KG1 (cell line): Measurements from ENCODE around the gene GRIN1.
"Not testable (repeated sequence)": the region's sequence is repeated elsewhere in the genome, so short reads cannot be mapped to it uniquely, and the experiment has no call there.

Source experiments
- DNase-seq: peaks from one replicate; lab custom pipeline; 2025; lab: John Stamatoyannopoulos, UW

Gene GRIN1

DNA sequence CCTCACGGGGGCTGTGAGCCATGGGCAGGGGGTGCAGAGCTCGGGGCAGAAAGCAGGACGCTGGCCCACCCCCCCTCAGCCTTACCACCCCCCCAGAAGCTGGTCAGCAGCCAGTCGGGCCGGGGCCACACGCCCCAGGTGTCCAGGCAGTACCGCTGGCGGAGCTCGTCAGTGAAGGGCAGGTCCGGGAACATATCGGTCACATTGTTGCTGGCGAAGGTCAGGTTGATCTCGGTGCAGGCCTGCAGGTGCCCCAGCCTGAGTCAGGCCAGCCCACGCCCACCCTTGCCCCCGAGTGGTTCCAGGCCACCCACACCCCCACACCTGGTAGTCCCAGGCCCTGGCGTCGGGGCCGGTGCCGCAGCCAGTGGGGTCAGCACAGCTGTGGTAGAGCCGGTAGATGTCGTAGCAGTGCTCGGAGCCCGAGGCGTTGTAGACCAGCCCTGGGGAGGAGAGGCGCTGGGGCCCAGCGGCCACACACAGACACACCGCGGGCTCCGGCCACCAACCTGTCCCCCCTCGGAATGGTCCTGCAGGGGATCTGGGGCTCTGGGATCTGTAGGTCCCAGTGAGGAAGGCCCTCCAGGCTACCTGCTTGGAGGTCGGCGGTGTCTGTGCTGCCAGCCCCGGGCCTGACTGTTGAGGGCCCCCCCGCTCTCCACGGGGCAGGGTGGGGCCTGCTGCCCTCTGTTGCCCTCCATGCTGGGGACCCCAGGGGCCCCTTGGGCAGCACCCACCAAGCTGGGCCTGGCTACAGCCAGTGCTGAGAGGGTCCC, 27.0 kb upstream of the GRIN1 start:
- DNase-seq = no peak

DNA sequence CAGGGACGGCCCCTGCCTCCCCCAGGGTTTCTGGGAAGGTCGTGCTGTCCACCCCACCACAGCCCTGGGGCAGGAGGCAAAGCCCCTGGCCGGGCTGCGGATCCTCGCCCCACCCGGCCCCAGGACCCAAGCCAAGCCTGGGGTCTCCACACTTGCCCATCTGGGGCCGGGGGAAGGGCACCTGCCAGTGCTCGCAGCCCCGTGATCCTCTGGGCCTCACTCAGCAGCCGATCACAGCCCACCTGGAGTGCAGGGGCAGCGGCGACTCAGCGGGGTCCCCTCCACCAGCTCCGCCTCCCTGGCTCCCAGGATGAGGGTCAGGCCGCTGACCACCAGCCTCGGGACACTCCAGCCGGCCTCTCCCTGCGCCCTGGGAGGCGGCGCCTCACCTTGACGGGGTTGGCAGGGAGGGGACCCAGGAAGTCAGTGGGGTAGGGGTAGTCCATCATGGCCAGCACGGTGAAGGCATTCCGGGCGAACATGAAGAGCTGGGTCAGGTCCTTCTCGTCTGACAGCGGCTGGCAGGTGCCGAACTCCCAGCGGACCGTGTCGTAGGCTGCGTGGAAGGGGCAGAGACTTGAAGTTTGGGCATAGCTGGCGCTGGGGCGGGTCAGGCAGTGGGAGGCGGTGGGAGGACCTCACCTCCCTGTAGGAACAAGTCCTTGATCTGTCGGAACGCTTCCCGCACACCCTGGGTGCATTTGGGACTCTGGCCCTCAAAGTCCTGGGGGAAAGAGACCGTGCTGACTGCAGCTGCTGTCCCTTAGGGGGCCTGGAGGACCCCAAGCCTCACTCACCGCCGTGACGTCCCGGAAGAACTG, 26.2 kb upstream of the GRIN1 start:
- no peak for DNase-seq

DNA sequence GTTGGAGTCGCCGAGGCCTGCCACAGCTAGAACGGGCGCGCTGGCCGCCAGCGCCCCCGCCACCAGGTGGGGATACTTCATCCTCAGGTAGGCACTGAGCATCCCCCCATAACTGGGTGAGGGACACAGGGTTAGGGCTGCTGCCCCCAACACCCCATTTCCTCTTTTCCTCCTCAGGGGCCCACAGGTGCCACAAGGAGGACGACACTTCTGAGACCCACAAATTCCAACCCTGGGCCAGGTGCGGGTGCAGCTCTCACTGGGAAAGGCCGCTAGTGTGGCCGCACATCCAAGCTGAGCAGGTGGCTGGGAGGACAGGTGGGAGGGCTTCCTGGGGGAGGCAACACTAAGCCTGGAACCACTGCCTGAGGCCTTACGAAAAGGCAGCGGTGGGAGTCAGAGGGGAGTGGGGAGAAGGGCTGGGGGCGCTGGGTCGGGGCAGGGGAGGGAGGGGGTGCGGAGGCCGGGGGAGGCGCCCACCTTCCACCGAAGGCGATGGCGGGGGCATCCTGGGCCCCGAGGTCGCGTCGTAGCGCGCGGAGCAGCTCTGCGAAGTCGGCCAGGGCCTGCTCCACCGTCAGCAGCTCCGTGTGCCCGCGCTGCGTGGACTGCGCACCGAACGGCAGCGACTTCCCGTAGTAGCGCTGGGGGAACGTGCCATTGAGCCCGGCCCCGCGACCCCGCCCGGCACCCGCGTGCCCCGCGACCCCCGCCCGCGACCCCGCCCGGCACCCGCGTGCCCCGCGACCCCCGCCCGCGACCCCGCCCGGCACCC, 25.4 kb upstream of the GRIN1 start:
- no peak for DNase-seq

DNA sequence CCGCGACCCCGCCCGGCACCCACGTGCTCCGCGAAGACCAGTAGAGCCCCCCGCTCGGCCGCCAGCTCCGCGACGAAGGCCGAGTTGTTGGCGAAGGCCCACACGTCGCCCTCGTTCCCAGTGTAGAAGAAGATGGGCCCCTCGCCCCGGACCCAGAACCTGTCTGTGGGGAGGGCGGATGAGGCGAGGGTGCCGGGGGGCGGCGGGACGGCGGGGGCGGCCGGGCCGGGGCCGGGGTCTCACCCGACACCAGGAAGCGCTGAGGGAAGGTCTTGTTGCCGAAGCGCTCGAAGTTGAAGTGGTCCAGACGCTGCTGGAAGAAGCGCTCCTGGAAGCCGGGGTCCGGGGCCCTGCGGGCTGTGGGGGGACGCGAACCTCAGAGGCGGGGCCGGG, 24.7 kb upstream of the GRIN1 start:
- DNase-seq = no peak

DNA sequence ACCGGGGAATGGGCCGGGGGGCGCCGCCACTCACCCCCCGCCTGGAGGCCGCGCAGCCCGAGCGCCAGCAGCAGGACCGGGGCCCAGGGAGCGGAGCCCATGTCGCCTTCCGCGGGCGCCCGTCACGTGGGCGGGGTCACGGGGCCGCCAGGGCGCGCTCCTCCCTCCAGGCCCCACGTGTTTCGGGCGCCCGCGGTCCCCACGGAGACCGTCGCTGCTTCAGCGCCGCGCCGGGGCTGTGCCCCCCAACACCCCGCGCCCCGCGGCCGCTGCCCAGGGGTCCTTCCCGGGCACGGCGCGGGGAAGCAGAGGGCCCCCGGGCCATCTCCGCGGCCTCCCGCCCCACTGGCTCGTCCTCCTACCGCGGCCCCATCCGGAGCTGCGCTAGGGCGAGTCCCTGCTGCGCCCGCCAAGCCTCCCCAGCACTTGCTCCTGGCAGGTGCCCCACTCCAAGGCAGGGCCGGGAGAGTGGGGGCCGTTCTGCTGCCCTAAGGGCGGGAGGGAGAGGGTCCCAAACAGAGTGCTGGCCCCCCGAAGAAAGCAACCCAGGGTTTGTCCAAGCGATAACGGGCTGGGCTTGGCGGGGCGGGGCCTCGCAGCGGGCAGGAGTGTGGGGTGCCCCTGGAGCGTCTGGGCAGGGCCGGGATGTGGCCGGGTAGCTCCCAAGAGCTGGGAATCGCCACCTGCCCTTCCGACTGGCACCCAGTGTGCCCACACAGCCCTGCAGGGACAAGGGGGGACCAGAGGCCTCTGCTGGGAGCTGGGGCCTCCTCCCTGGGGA, 24.2 kb upstream of the GRIN1 start, which contains the start of gene DPP7:
TSS of gene DPP7 (minus strand) at position 121 of the 781 bp plus-strand sequence. CDS start at position 101, 20 bp downstream.
- DNase-seq = peak; percentile 39

DNA sequence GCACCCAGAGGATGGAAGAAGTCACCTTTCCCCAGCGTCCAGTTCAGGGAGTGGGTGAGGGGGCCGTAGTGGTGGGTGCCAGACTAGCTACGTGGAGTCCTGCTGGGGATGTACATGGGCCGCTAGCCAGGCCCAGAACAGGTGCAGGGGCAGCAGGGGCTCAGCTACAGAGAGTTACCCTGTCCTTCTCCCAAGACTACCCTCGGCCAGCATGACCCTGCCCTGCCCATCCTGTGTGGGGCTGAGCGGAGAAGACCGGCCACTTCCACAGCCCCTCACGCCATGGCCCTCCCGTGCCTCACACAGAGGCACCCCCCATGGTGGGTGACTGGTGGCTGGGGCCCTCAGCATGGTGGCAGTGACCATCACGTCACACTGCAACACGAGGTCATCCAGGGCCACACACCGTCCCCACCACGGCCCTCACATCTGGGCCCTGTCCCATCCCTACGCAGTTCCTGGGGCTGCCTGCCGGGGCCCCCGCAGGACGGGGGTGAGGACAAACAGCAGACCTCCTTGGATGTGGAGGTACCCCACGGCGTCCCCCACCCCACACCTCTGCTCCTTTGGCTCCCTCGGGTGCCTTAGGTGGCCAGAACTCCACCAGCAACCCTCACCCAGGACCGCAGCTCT, 23.4 kb upstream of the GRIN1 start:
- no peak for DNase-seq

DNA sequence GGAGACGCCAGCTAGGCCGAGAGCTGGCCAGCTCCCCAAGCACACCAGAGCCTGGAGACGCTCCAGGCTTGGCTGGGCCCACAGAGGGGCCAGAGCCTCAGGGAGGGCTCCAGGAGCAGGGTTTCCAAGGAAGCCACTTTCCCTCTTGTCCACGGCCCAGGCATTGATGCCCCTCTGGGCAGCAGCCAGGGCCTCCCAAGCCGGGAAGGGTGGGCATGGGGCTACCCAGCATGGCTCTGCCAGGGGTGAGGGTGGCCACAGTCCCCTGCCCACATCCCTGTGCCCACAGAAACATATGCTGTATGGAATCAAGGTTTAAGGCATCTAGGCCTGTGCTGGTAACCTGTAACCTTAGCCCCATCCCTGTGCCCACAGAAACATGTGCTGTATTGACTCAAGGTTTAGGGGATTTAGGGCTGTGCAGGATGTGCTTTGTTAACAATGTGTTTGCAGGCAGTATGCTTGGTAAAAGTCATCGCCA, 22.9 kb upstream of the GRIN1 start:
- DNase-seq = no peak

DNA sequence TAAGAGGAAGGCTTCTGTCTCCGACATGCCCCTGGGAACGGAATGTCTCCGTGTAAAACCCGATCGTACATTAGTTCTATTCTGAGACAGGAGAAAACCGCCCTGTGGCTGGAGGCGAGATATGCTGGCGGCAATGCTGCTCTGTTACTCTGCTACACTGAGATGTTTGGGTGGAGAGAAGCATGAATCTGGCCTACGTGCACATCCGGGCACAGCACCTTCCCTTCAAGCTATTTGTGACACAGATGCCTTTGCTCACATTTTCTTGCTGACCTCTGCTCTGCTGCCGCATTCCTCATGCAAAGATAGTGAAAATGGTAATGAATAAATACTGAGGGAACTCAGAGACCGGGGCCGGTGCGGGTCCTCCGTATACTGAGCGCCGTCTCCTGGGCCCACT, 22.2 kb upstream of the GRIN1 start:
- no peak for DNase-seq

DNA sequence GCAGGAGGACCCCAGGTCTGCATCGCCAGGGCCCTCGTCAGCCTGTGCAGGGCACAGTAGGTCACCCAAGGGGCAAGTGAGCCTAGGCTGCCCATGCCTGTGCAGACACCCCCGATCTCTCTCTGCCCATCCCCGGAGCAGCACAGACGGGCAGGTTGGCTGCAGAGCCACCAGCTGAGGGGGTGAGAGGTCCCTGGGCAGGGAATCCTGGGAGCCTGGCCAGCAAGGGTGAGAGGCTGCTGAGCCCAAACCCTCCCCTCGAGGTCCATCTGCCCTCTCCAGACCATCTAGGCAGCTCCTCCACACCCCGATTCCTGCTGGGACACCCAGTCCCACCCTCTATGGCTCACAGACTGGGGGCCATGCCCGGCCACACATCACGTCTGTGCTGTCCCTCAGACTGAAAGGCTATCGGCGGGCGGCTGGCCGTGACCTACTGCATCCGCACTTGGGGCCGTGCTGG, 21.7 kb upstream of the GRIN1 start:
- DNase-seq = no peak

DNA sequence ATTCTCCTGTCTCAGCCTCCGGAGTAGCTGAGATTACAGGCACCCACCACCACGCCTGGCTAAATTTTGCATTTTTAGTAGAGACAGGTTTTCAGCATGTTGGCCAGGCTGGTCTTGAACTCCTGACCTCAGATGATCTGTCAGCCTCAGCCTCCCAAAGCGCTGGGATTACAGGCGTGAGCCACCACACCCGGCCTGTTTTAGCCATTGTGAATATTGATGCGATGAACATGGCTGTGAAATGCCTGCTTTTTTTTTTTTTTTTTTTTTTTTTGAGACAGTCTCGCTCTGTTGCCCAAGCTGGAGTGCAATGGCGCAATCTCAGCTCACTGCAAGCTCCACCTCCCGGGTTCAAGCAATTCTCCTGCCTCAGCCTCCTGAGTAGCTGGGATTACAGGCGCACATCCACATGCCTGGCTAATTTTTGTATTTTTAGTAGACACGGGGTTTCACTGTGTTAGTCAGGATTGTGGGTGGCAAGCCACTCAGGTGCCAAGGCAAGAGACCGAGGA, 20.8 kb upstream of the GRIN1 start:
- not testable (repeated sequence) for DNase-seq

DNA sequence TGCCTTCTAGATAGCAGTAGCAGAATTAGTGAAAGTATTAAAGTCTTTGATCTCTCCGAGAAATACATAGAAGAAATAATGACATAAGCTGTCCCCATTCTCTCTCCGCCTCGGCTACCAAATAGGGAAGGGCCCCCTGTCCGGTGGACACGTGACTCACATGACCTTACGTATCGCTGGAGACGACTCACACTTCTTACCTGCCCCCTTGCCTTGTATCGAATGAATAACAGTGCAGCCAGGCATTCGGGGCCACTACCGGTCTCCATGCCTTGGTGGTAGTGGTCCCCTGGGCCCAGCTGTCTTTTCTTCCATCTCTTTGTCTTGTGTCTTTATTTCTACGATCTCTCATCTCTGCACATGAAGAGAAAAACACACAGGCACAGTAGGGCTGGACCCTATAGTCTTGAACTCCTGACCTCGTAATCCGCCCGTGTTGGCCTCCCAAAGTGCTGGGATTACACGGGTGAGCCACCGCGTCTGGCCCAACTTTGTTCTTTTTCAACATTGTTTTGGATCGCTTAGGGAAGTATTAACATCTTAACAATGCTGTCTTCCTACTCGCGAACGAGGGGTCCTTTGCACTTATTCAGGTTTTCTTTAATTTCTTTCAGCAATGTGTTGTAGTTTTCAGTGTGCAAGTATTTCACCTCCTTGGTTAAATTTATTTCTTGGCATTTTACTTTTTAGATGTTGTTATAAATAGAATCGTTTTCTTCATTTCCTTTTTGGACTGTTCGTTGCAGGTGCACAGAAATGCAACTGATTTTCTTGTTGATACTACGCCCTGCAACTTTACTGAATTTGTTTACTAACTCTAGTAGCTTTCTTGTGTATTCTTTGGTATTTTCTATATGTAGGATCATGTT, 16.8 kb upstream of the GRIN1 start:
- not testable (repeated sequence) for DNase-seq

DNA sequence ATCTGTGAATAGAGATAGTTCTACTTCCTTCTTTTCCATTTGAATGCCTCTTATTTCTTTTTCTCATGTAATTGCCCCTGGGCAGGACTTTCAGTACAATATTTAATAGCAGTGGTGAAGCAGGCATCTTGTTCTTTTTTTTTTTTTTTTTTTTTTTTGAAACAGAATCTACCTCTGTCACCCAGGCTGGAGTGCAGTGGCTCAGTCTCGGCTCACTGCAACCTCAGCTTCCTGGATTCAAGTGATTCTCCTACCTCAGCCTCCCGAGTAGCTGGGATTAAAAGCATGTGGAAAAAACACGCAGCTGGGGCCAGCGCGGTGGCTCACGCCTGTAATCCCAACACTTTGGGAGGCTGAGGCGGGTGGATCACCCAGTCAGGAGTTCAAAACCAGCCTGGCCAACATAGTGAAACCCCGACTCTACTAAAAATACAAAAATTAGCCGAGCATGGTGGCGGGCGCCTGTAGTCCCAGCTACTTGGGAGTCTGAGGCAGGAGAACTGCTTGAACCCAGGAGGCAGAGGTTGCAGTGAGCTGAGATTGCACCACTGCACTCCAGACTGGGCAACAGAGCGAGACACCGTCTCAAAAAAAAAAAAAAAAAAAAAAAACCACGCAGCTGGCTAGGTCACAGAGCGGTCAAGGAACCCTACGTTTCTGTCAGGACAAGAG, 16.0 kb upstream of the GRIN1 start:
- not testable (repeated sequence) for DNase-seq

DNA sequence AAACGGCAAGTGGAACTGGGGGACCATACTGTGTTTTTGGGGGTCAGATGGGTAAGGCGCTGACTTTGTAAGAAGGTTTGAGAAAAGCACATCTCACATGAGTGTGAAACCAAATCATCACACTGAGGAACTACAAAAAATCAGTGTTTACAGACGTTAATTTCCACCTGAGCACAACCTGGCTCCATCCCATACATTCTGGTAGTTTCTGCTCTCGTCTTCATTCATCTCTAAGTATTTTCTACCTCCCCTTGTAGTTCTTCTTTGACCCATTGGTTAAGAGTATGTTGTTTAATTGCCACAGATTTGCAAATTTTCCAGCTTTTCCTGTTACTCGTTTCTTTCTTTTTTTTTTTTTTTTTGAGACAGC, 15.5 kb upstream of the GRIN1 start:
- DNase-seq = no peak

DNA sequence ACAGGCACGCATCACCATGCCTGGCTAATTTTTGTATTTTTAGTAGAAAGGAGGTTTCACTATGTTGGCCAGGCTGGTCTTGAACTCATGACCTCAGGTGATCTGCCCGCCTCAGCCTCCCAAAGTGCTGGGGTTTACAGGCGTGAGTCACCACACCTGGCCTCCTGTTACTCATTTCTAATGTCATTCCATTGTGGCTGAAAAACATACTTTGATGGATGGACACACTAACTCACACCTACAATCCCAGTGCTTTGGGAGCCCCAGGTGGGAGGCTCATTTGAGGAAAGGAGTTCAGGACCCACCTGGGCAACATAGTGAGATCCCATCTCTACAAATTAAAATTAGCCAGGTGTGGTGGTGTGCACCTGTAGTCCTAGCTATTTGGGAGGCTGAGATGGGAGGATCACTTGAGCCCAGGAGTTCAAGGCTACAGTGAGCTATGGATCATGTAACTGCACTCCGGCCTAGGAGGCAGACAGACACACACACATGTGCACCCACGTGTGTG, 14.9 kb upstream of the GRIN1 start:
- not testable (repeated sequence) for DNase-seq

DNA sequence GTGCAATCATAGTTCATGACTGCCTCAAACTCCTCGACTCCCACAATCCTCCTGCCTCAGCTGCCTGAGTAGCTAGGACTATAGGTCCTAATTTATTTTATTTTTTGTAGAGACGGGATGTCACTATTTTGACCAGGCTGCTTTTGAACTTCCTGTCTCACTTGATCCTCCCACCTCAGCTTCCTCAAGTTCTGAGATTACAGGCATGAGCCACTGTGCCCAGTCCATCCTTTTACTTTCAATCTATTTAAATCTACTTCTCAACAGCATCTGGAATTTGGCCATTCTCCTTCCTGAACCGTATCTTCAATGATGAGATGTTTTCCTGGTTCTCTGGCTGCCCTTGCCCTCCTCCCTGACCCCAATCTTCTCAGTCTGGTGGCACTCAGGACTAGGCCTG, 12.2 kb upstream of the GRIN1 start:
- DNase-seq = no peak

DNA sequence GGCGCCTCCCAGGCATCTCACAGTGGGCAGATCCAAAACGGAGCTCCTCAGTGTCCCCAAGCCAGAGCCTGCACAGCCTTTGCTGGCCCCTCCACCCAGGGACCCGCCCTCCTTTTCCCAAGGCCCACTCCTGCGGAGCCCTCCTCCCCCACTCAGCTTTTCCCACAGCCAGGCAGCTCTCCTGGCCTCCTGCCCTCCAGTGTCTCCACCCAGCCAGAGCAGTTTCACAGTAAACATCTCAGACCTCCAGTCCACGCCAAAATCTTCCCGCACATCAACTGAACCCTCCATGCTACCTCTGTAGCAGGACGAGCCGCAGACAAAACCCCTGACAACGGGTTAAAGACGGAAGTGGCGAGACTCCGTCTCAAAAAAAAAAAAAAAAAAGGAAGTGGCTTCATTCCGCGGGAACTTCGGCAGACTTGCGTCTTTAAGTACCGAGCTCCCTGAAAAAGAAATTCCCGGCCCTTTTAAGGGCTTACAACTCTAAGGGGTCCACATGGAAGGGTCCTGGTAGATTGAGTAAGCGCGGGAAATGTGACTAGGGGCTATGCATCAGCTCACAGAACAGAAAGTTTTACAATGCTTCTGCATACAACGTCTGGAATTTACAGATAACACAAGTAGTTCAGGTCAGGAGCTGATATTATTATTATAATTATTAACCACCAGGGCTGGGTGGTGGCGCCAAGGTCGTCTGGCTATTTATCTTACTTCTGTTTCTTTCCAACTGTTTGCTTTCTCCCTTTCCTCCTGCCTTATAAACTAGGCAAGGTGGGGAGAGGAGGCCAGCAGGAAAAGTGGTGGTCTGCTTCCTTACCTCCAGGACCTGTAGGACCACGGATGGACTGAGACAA, 11.4 kb upstream of the GRIN1 start:
- peak; percentile 59 for DNase-seq

DNA sequence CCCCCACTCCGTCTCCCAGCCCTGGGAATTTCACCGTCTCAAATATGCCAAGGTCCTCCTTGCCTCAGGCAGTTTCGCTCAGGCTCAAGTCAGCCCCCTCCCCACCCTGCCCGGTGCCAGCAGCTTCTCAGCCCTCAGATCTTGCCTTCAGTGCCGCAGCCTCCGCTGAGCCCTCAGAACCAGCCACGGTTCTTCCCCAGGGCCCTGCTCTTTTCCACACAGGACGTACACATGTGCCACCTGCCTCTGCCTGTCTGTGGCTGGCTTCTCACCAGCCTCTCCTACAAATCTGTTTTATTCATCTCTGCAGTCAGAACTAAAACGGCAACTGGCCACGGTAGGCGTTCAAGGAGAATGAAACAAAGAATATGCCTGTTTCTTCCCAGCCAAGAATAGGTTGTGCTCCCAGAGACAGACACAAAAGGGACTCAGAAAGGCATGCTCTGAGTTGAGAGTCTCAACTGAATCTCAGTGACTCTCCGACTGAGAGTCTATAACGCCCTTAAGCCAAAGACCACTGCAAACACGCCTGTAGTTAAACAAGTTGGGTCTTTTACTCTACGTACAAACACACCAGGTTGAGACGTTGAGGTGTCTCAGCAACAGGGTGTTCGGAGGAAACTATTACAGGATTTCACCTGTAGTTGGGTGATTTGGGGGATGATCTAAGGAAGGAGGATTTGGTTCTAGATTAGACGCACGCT, 10.6 kb upstream of the GRIN1 start:
- DNase-seq = peak; percentile 29
